PC-9 (cell line): ENCODE data around the gene CCDC192. TPM values are rescaled to one million over a fixed set of nuclear protein-coding genes. Genes with fewer than 3 reads are reported as not detected.
"Not testable (repeated sequence)": the region's sequence is repeated elsewhere in the genome, so short reads cannot be mapped to it uniquely, and the experiment has no call there.

Source experiments
- BruUV-seq: library from RNA; stranded (reverse); fragments of 400-500 nt; replicated peaks from 2 replicates; lab custom pipeline; 2021; lab: Mats Ljungman, UMichigan
- CTCF ChIA-PET: fragments of 300-600 bp; sonication (Branson Sonifier 250); formaldehyde crosslinking; loops from one replicate; lab custom pipeline; 2022; ENCODE audit warnings: antibody characterized with exemption; lab: Charles Lee
- POLR2A ChIA-PET: fragments of 300-600 bp; sonication (Branson Sonifier 250); formaldehyde crosslinking; loops from one replicate; lab custom pipeline; 2022; ENCODE audit warnings: antibody characterized with exemption; ENCODE audit not compliant: unreplicated experiment; lab: Charles Lee
- DNase-seq, 2 experiments: peaks; one replicate each; pipeline versions ENCODE4 v3.0.0 to v3.0.0-alpha.2; 2015 to 2022; ENCODE audit warnings: mixed read lengths in 1 of 2
- H2AFZ ChIP-seq: fragments of 200-600 bp; sonication (generic); 2 replicates; pipeline ENCODE4 v1.8.1; 2017; ENCODE audit warnings: antibody characterized with exemption
- H3F3A ChIP-seq: fragments of 200-600 bp; sonication (generic); 2 replicates; pipeline ENCODE4 v1.8.1; 2017; ENCODE audit warnings: antibody characterized with exemption, mild to moderate bottlenecking, low read depth; ENCODE audit not compliant: insufficient read depth
- H3K27ac ChIP-seq: fragments of 200-600 bp; sonication (generic); 2 replicates; pipeline ENCODE4 v1.6.1; 2016; ENCODE audit warnings: mixed run types
- H3K27me3 ChIP-seq: fragments of 200-600 bp; sonication (generic); 2 replicates; pipeline ENCODE4 v1.6.1; 2016; ENCODE audit warnings: low read depth, mixed run types; ENCODE audit not compliant: insufficient read depth
- H3K36me3 ChIP-seq: fragments of 200-600 bp; sonication (generic); 2 replicates; pipeline ENCODE4 v1.6.1; 2016; ENCODE audit warnings: low read depth, mixed run types
- H3K4me1 ChIP-seq: fragments of 200-600 bp; sonication (generic); replicated peaks from 2 replicates; pipeline ENCODE4 v1.6.1; 2016; ENCODE audit warnings: mixed run types; ENCODE audit not compliant: insufficient read depth
- H3K4me2 ChIP-seq: fragments of 200-600 bp; sonication (generic); 2 replicates; pipeline ENCODE4 v1.6.1; 2017; ENCODE audit warnings: mixed run types
- H3K4me3 ChIP-seq: fragments of 200-600 bp; sonication (generic); 2 replicates; pipeline ENCODE4 v1.6.1; 2016; ENCODE audit warnings: mixed run types
- H3K79me2 ChIP-seq: fragments of 200-600 bp; sonication (generic); 2 replicates; pipeline ENCODE4 v1.6.1; 2017; ENCODE audit warnings: low read depth, mixed run types
- H3K9me2 ChIP-seq: fragments of 200-600 bp; sonication (generic); 2 replicates; pipeline ENCODE4 v1.8.1; 2017; ENCODE audit warnings: mild to moderate bottlenecking; ENCODE audit not compliant: insufficient read depth
- H3K9me3 ChIP-seq: fragments of 200-600 bp; sonication (generic); 2 replicates; pipeline ENCODE4 v1.8.1; 2016; ENCODE audit warnings: low read depth; ENCODE audit not compliant: insufficient read depth
- H4K20me1 ChIP-seq: fragments of 200-600 bp; sonication (generic); 2 replicates; pipeline ENCODE4 v1.8.1; 2017; ENCODE audit not compliant: insufficient read depth
- CTCF ChIP-seq: fragments of 200-600 bp; sonication (generic); conservative IDR thresholded peaks from 2 replicates; pipeline ENCODE4 v1.6.1; 2017; ENCODE audit warnings: mixed run types, antibody characterized with exemption, mild to moderate bottlenecking, moderate library complexity
- EZH2 ChIP-seq: fragments of 200-600 bp; sonication (generic); IDR thresholded peaks from 2 replicates; pipeline ENCODE4 v1.8.0; 2017; ENCODE audit warnings: antibody characterized with exemption, low read depth
- intact Hi-C: fragments of 100-400 bp; cut with micrococcal nuclease; formaldehyde crosslinking; loops from one replicate; pipeline ENCODE4 v1.10.0; 2022; ENCODE audit not compliant: unreplicated experiment
- total RNA-seq: library from RNA; stranded (reverse); gene quantifications from 2 replicates; pipeline ENCODE4 v1.2.3, GENCODE V29; 2021

Gene CCDC192
- total RNA-seq, 1 experiment from 2014 or later: not detected

- no peaks in the 10 kb centered on the region for H3K36me3 ChIP-seq
- TF ChIP-seq EZH2 (no peak), CTCF (no peak)
- H3K27me3 ChIP-seq: no peaks in the 10 kb centered on the region
- POLR2A ChIA-PET: no interaction called here
- no peak overlapping the region for H2AFZ ChIP-seq
- no peak overlapping the region for H3K4me2 ChIP-seq
- H3K9me3 ChIP-seq: 0 out of 2 replicates have a peak, but pooled peaks cover 4% of the 10 kb centered on the region
- no TSS peak for BruUV-seq
- no peak overlapping the region for H3K4me3 ChIP-seq
- intact Hi-C loops: no loop called here
- no peaks in the 10 kb centered on the region for H3K79me2 ChIP-seq
- no peak overlapping the region for H3K27ac ChIP-seq
- H3K9me2 ChIP-seq: no peaks in the 10 kb centered on the region
- CTCF ChIA-PET: no interaction called here
- DNase-seq: no peak
- no peaks in the 10 kb centered on the region for H4K20me1 ChIP-seq
- no peaks in the 10 kb centered on the region for H3K4me1 ChIP-seq
- no peaks in the 10 kb centered on the region for H3F3A ChIP-seq
These were observed 82.1 kb downstream of the CCDC192 start for GRCh38 chr5:127785098-127785927.

- no peak overlapping the region for H2AFZ ChIP-seq
- CTCF ChIA-PET: no interaction called here
- intact Hi-C loops: no loop called here
- no peak overlapping the region for H3K4me3 ChIP-seq
- no peaks in the 10 kb centered on the region for H3K9me3 ChIP-seq
- no peaks in the 10 kb centered on the region for H3K9me2 ChIP-seq
- no peak overlapping the region for H3K4me2 ChIP-seq
- no peaks in the 10 kb centered on the region for H3F3A ChIP-seq
- H3K4me1 ChIP-seq: no peaks in the 10 kb centered on the region
- no peak overlapping the region for H3K27ac ChIP-seq
- POLR2A ChIA-PET: no interaction called here
- no peaks in the 10 kb centered on the region for H3K27me3 ChIP-seq
- BruUV-seq: no TSS peak
- TF ChIP-seq EZH2: no peak
- TF ChIP-seq CTCF: no peak
- no peaks in the 10 kb centered on the region for H3K79me2 ChIP-seq
- H4K20me1 ChIP-seq: no peaks in the 10 kb centered on the region
- DNase-seq: no peak
- H3K36me3 ChIP-seq: no peaks in the 10 kb centered on the region
These were observed 88.2 kb downstream of the CCDC192 start for GRCh38 chr5:127791439-127791838.

GRCh38 chr5:127791908-127792307 is 88.7 kb downstream of the CCDC192 start:
- H3F3A ChIP-seq, POLR2A ChIA-PET, H3K36me3 ChIP-seq, H3K9me2 ChIP-seq, H3K9me3 ChIP-seq, H3K4me3 ChIP-seq, H4K20me1 ChIP-seq, intact Hi-C loops, CTCF ChIA-PET, H3K27ac ChIP-seq, BruUV-seq, H3K79me2 ChIP-seq, H3K4me2 ChIP-seq, DNase-seq, H2AFZ ChIP-seq, H3K27me3 ChIP-seq, H3K4me1 ChIP-seq: not testable (repeated sequence)
